Brain microvascular endothelial cell (primary cell): ENCODE data around the gene CWF19L2.

Experiments
- DNase-seq: peaks from one replicate; pipeline ENCODE4 v3.0.0-alpha.2; 2020
- H3K27ac ChIP-seq: fragments of 250-450 bp; sonication (Bioruptor Pico); 2 replicates; pipeline ENCODE4 v1.5.1; 2020; ENCODE audit warnings: mild to moderate bottlenecking, moderate library complexity
- H3K27me3 ChIP-seq: fragments of 250-450 bp; sonication (Bioruptor Pico); replicated peaks from 2 replicates; pipeline ENCODE4 v1.5.1; 2020; ENCODE audit warnings: mild to moderate bottlenecking
- H3K36me3 ChIP-seq: fragments of 250-450 bp; sonication (Bioruptor Pico); replicated peaks from 2 replicates; pipeline ENCODE4 v1.5.1; 2020; ENCODE audit warnings: mild to moderate bottlenecking
- H3K4me3 ChIP-seq: 2 replicates; pipeline ENCODE4 v1.5.1; 2011; ENCODE audit warnings: low read depth, mild to moderate bottlenecking, control low read depth, low read length, moderate library complexity
- in situ Hi-C: cut with HindIII; loops from 2 replicates; pipeline ENCODE4 v1.10.0; 2017; ENCODE audit warnings: low sequenced_read_pairs, low pct_ligation_motif_present
- TF ChIP-seq, protein P1 (sequence below): IDR thresholded peaks from 2 replicates; pipeline ENCODE4 v1.5.1; 2011; ENCODE audit warnings: low read depth, mild to moderate bottlenecking, moderate library complexity, low read length, control low read depth, inconsistent platforms; ENCODE audit errors: missing control alignments

CWF19L2 gene

DNA sequence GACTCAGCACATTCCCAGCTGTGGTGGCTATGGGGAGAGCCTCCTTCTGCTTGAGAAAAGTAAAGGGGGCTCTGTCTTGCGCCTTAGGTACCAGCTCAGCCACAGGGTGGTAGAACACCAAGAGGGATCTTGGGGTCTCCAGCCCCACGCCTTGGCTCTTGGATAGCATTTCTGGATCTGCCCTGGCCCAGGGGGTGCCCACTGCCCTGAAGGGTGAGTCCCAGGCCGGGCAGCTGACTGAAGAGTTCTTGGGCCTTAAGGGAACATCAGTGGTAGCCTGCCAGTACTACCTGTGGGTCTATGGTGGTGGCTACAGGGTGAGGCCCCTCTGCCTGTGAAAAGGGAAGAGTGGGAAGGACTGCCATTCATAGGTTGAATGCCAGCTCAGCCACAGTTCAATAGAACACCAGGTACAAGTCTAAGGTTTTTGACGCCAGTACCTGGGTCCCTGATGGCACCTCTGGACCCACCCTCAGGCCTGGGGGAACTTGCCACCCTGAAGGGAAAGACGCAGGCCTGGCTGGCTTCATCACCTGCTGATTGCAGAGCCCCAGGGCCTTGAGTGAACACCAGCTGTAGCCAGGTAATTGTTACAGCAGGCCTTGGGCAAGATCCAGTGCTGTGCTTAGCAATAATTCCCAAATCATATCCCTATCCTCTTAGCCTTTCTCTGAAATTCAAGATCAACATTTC is 3.9 kb downstream of the CWF19L2 start:
- Histone ChIP-seq H3K27me3 (no peaks in the 10 kb centered on the region), H3K4me3 (no peak overlapping the region), H3K27ac (no peak overlapping the region), H3K36me3 (peaks cover 10% of the 10 kb centered on the region)
- in situ Hi-C loops: no loop called here
- DNase-seq: no peak
- TF ChIP-seq, protein P1, sequence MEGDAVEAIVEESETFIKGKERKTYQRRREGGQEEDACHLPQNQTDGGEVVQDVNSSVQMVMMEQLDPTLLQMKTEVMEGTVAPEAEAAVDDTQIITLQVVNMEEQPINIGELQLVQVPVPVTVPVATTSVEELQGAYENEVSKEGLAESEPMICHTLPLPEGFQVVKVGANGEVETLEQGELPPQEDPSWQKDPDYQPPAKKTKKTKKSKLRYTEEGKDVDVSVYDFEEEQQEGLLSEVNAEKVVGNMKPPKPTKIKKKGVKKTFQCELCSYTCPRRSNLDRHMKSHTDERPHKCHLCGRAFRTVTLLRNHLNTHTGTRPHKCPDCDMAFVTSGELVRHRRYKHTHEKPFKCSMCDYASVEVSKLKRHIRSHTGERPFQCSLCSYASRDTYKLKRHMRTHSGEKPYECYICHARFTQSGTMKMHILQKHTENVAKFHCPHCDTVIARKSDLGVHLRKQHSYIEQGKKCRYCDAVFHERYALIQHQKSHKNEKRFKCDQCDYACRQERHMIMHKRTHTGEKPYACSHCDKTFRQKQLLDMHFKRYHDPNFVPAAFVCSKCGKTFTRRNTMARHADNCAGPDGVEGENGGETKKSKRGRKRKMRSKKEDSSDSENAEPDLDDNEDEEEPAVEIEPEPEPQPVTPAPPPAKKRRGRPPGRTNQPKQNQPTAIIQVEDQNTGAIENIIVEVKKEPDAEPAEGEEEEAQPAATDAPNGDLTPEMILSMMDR: no peak

DNA sequence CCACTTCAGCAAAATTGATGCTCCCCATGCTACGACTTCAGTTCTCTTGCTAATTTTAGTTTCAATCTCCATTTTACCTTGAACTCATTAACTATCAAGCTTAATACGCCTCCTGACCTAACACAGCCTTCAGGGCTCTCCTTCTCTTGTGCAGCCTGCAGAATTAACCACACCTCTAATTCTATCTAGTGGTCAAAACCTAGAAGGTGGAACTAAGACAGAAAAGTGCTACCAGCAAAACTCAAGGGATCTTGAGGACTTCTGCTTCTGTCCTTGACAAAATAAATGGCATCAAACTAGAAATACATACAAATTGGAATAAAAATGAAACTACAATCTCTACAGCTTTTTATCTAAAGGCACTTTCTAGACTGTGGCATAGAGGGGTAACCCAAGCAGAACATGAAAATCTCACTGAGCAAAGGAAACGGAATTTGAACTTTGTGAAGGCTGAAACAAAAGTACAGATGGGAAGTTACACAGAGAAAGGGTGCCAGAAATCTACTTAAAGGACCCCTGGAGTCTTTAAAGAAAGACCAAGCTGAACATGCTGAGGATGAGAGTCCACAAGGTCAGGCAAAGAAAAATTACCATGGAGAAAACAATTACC is 10.7 kb downstream of the CWF19L2 start:
- TF ChIP-seq, protein P1: no peak
- Histone ChIP-seq H3K36me3 (no peaks in the 10 kb centered on the region), H3K4me3 (no peak overlapping the region), H3K27me3 (no peaks in the 10 kb centered on the region), H3K27ac (no peak overlapping the region)
- DNase-seq: no peak
- in situ Hi-C loops: no loop called here

DNA sequence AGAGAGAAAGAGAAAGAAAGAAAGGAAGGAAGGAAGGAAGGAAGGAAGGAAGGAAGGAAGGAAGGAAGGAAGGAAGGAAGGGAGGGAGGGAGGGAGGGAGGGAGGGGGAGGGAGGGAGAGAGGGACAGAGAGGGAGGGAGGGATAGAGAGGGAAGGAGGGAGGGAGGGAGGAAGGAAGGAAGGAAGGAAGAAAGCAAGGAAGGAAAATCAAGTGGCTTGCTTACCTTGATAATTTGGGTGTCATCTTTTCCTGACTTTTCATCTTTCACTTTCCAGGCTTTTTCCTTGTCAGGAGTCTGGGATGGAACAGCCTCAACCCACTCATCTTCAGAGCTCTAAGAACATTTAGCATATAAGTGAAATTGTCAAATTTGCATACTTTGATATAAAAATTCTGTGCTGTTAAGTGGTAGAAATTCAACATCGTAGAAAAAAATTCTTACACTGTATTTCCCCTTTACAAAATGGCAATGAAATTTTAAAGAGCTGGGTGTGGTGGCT is 14.9 kb downstream of the CWF19L2 start:
- no peak for DNase-seq
- in situ Hi-C loops: no loop called here
- Histone ChIP-seq H3K27ac (no peak overlapping the region), H3K36me3 (peaks cover 2% of the 10 kb centered on the region), H3K27me3 (no peaks in the 10 kb centered on the region), H3K4me3 (no peak overlapping the region)
- TF ChIP-seq, protein P1: no peak

DNA sequence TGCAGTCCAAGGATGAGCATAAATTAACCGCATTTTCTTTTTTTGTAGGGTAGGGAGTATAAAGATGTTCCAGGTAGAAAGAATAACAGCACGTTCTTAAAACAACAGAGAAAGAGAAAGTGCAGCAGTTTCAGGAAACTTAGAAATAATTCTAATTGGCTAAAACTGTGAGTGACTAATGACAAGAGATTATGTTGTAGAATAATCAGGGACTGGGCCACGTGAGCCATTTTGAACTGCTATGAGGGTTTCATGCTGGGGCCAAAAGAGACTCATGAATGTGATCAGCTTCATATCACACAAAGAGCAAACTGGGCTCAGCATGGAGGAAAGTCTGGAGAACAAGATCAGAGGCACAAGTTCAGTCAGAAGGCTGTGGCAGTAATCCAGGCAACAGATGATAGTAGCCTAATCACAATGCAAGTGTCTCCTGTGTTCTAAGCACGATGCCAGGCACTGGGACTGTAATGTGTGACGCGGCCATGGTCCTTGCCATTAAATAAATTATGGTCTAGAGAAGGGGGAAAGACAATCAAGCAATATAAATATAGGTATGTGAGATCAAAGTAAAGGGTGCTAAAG is 17.9 kb downstream of the CWF19L2 start:
- Histone ChIP-seq H3K27ac (no peak overlapping the region), H3K4me3 (no peak overlapping the region), H3K36me3 (peaks cover 2% of the 10 kb centered on the region), H3K27me3 (no peaks in the 10 kb centered on the region)
- in situ Hi-C loops: no loop called here
- no peak for DNase-seq
- TF ChIP-seq, protein P1: no peak

DNA sequence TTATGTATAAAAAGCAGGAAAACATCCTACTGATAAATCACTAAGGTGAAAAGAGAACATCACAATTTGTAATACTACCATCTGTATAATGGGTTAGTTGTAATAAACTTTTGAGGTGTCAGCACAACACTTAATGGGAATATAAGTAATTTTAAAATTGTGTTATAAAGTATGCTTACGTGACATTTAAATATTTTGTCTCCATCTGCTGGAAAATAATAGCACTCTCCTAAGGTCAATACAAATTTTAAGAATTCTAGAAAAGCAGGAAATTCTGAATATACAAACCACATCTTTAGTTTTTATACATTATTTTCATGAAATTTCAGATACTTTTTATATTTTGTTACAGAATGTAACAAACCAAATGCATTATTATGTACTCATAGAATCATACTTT is 19.5 kb downstream of the CWF19L2 start:
- no peak for DNase-seq
- in situ Hi-C loops: no loop called here
- TF ChIP-seq, protein P1: no peak
- H3K36me3 ChIP-seq: peaks cover 2% of the 10 kb centered on the region
- H3K27me3 ChIP-seq: no peaks in the 10 kb centered on the region
- H3K27ac ChIP-seq: no peak overlapping the region
- H3K4me3 ChIP-seq: no peak overlapping the region
